Measurements from ENCODE around the gene ADAM23.

DNA sequence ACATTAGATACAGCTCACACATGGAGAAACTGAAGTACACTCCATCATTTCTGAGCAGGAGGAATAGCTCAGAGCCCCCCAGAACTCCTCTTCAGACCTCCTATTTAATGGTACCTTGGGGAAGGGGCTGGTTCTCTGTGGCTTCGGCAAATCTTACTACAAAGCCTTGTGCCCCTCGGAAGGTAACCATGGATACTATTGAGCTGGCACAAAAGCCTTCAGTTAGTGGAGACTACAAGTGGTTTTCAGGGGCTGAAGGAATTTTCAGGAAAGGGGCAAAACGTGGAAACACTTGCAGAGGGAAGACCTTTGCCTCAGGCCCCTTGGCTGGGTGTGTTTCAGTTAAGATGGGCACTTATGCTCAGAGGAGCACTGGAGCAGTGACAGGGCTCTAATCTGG, 197.9 kb downstream of the ADAM23 start:
- TF ChIP-seq, protein P1, sequence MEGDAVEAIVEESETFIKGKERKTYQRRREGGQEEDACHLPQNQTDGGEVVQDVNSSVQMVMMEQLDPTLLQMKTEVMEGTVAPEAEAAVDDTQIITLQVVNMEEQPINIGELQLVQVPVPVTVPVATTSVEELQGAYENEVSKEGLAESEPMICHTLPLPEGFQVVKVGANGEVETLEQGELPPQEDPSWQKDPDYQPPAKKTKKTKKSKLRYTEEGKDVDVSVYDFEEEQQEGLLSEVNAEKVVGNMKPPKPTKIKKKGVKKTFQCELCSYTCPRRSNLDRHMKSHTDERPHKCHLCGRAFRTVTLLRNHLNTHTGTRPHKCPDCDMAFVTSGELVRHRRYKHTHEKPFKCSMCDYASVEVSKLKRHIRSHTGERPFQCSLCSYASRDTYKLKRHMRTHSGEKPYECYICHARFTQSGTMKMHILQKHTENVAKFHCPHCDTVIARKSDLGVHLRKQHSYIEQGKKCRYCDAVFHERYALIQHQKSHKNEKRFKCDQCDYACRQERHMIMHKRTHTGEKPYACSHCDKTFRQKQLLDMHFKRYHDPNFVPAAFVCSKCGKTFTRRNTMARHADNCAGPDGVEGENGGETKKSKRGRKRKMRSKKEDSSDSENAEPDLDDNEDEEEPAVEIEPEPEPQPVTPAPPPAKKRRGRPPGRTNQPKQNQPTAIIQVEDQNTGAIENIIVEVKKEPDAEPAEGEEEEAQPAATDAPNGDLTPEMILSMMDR (optimal IDR thresholded peaks at IDR 0.05 in 1 of 3, IDR thresholded peaks at IDR 0.05 in 1 of 3, conservative IDR thresholded peaks at IDR 0.05 in 1 of 3; ENCODE audit: extremely low read depth in 1 of 3, insufficient read depth in 2 of 3, low read length in 3 of 3), result no peak
- TF ChIP-seq EZH2 (IDR thresholded peaks at IDR 0.05; ENCODE audit: low read length), result no peak

All from keratinocyte (primary cell).